ENCODE results near the gene KCNK17. TPM values are rescaled to one million over a fixed set of nuclear protein-coding genes. Genes with fewer than 3 reads are reported as not detected.

The KCNK17 gene
- total RNA-seq, 1 experiment from 2014 or later, result not detected

DNA sequence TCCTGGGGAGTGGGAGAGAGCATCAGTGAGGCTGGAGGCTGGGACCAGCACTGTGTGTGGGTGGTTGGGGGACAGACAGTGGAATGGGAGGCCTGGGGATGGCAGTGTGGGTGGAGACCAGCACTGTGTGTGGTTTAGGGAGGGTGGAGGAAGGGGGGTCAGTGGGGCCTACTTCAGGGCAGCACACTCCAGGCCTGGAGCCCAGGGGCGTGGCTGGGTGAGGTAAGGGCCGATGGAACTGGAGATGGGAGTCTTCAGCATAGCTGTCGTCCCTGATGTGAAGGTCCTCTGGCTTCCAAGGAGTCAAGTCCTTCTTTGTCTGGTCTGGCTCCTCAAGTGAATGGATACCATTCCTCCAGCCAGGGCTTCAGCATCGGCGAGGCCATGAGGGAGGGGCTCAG, 18.6 kb downstream of the KCNK17 start:
- ChIA-PET POLR2A (no interaction called here), CTCF (no interaction called here)
- Histone ChIP-seq H3K27me3 (ENCODE audit: control insufficient read depth, insufficient read depth, low read length) (peaks cover 1% of the 10 kb centered on the region; the same call in 1 of the 2 replicates), H3K4me1 (ENCODE audit: control insufficient read depth, insufficient read depth, low read length) (no peaks in the 10 kb centered on the region), H3K36me3 (ENCODE audit: control insufficient read depth, insufficient read depth, low read length) (no peaks in the 10 kb centered on the region), H3K4me3 (ENCODE audit: low read depth in 2 of 2, low read length in 2 of 2) (no peak overlapping the region), H3K9me3 (ENCODE audit: control insufficient read depth, insufficient read depth, low read depth, low read length) (no peaks in the 10 kb centered on the region), H3K27ac (ENCODE audit: low read length) (no peak overlapping the region)
- intact Hi-C loops (cut with micrococcal nuclease; ENCODE audit: unreplicated experiment) (no loop called here), in situ Hi-C loops (cut with HindIII; ENCODE audit: low pct_unique_long_range_greater_than_20kb, low sequenced_read_pairs) (no loop called here)
- DNase-seq (ENCODE audit: low read depth, low spot score), result no peak
- TF ChIP-seq SIN3A (IDR thresholded peaks at IDR 0.05; ENCODE audit: borderline replicate concordance, insufficient read depth, low read depth, low read length) (no peak), TCF7L2 (IDR thresholded peaks at IDR 0.05; ENCODE audit: low read depth, low read length) (no peak), POLR2AphosphoS5 (IDR thresholded peaks at IDR 0.05; ENCODE audit: low read depth, low read length) (no peak)
- TF ChIP-seq, protein P1, sequence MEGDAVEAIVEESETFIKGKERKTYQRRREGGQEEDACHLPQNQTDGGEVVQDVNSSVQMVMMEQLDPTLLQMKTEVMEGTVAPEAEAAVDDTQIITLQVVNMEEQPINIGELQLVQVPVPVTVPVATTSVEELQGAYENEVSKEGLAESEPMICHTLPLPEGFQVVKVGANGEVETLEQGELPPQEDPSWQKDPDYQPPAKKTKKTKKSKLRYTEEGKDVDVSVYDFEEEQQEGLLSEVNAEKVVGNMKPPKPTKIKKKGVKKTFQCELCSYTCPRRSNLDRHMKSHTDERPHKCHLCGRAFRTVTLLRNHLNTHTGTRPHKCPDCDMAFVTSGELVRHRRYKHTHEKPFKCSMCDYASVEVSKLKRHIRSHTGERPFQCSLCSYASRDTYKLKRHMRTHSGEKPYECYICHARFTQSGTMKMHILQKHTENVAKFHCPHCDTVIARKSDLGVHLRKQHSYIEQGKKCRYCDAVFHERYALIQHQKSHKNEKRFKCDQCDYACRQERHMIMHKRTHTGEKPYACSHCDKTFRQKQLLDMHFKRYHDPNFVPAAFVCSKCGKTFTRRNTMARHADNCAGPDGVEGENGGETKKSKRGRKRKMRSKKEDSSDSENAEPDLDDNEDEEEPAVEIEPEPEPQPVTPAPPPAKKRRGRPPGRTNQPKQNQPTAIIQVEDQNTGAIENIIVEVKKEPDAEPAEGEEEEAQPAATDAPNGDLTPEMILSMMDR (IDR thresholded peaks at IDR 0.05), result no peak
- TF ChIP-seq, protein P2, sequence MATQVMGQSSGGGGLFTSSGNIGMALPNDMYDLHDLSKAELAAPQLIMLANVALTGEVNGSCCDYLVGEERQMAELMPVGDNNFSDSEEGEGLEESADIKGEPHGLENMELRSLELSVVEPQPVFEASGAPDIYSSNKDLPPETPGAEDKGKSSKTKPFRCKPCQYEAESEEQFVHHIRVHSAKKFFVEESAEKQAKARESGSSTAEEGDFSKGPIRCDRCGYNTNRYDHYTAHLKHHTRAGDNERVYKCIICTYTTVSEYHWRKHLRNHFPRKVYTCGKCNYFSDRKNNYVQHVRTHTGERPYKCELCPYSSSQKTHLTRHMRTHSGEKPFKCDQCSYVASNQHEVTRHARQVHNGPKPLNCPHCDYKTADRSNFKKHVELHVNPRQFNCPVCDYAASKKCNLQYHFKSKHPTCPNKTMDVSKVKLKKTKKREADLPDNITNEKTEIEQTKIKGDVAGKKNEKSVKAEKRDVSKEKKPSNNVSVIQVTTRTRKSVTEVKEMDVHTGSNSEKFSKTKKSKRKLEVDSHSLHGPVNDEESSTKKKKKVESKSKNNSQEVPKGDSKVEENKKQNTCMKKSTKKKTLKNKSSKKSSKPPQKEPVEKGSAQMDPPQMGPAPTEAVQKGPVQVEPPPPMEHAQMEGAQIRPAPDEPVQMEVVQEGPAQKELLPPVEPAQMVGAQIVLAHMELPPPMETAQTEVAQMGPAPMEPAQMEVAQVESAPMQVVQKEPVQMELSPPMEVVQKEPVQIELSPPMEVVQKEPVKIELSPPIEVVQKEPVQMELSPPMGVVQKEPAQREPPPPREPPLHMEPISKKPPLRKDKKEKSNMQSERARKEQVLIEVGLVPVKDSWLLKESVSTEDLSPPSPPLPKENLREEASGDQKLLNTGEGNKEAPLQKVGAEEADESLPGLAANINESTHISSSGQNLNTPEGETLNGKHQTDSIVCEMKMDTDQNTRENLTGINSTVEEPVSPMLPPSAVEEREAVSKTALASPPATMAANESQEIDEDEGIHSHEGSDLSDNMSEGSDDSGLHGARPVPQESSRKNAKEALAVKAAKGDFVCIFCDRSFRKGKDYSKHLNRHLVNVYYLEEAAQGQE (IDR thresholded peaks at IDR 0.05; ENCODE audit: insufficient read depth in 1 of 2, low read depth in 2 of 2, low read length in 1 of 2), result no peak
- no TSS peak for BruUV-seq (replicated peaks)
- no peak for ATAC-seq

DNA sequence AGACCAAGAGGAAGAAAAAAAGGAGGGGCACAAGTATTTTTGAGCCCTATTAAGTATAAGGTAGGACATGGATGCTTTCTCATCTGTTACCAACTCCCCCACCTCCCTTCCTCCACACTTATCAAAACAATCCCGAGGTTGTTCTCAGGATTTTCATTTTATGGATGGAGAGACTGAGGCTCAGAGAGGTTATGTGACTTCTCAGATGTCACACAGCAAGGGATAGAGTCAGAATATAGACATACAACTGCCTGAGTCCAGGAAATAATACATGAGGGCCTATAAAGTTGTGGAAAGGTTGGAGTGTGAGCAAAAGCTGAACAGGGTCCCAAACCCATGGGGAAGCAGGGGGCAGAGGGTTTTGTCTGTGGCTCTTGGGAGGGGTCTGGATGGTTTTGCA, 19.3 kb downstream of the KCNK17 start:
- ChIA-PET CTCF (interaction anchor here (0.5 kb wide), 1 partner anchor 106 kb away, joined by 3 read pairs; no protein-coding TSS in a partner anchor), POLR2A (interaction anchor here (0.6 kb wide), 1 partner anchor 287 kb away, joined by 3 read pairs; no protein-coding TSS in a partner anchor)
- no TSS peak for BruUV-seq (replicated peaks)
- Histone ChIP-seq H3K9me3 (ENCODE audit: control insufficient read depth, insufficient read depth, low read depth, low read length) (no peaks in the 10 kb centered on the region), H3K4me3 (ENCODE audit: low read depth in 2 of 2, low read length in 2 of 2) (no peak overlapping the region), H3K36me3 (ENCODE audit: control insufficient read depth, insufficient read depth, low read length) (no peaks in the 10 kb centered on the region), H3K27ac (ENCODE audit: low read length) (no peak overlapping the region), H3K27me3 (ENCODE audit: control insufficient read depth, insufficient read depth, low read length) (no peaks in the 10 kb centered on the region; the same call in 1 of the 2 replicates), H3K4me1 (ENCODE audit: control insufficient read depth, insufficient read depth, low read length) (no peaks in the 10 kb centered on the region)
- ATAC-seq (no peak), DNase-seq (ENCODE audit: low read depth, low spot score) (no peak)
- in situ Hi-C loops (cut with HindIII; ENCODE audit: low pct_unique_long_range_greater_than_20kb, low sequenced_read_pairs), result no loop called here
- TF ChIP-seq, protein P2 (IDR thresholded peaks at IDR 0.05; ENCODE audit: insufficient read depth in 1 of 2, low read depth in 2 of 2, low read length in 1 of 2), result no peak
- TF ChIP-seq, protein P1 (IDR thresholded peaks at IDR 0.05), result no peak
- TF ChIP-seq POLR2AphosphoS5 (IDR thresholded peaks at IDR 0.05; ENCODE audit: low read depth, low read length) (no peak), SIN3A (IDR thresholded peaks at IDR 0.05; ENCODE audit: borderline replicate concordance, insufficient read depth, low read depth, low read length) (no peak), TCF7L2 (IDR thresholded peaks at IDR 0.05; ENCODE audit: low read depth, low read length) (no peak)
- intact Hi-C loops (cut with micrococcal nuclease; ENCODE audit: unreplicated experiment), result no loop called here

Measured in Panc1 (cell line).